CD4-positive, CD25-positive, alpha-beta regulatory T cell (primary cell): ENCODE data around the gene CA7. TPM values are rescaled to one million over a fixed set of nuclear protein-coding genes. Genes with fewer than 3 reads are reported as not detected.

Experiments
- ATAC-seq, 2 donors: fragments of 150-1000 bp; cut with Tn5 transposase; one replicate each; pipeline ENCODE4 v1.10.0; 2021; ENCODE audit warnings: low read depth in 2 of 2, moderate number of reproducible peaks in 2 of 2, moderate library complexity in 1 of 2
- DNase-seq, 3 donors: peaks; one replicate each; pipeline versions ENCODE4 v3.0.0 to v3.0.0-alpha.2; 2012 to 2022; ENCODE audit warnings: mixed read lengths in 1 of 3
- H3K27ac ChIP-seq: one replicate; pipeline ENCODE4 v1.7.0; 2013; ENCODE audit warnings: mild to moderate bottlenecking, low read length; ENCODE audit not compliant: insufficient read depth, poor library complexity, severe bottlenecking
- H3K27me3 ChIP-seq: one replicate; pipeline ENCODE4 v1.7.0; 2013; ENCODE audit warnings: low read length; ENCODE audit not compliant: control insufficient read depth, insufficient read depth
- H3K36me3 ChIP-seq: one replicate; pipeline ENCODE4 v1.7.0; 2013; ENCODE audit warnings: mild to moderate bottlenecking, low read length, moderate library complexity; ENCODE audit not compliant: control insufficient read depth, insufficient read depth
- H3K4me1 ChIP-seq: 2 replicates; pipeline ENCODE4 v1.7.0; 2013; ENCODE audit warnings: mild to moderate bottlenecking, low read length; ENCODE audit not compliant: insufficient read depth, control insufficient read depth, poor library complexity, severe bottlenecking
- H3K4me3 ChIP-seq: one replicate; pipeline ENCODE4 v1.7.0; 2013; ENCODE audit warnings: low read depth, mild to moderate bottlenecking, low read length, moderate library complexity
- H3K9me3 ChIP-seq, 2 experiments: 1 replicate in 1 of 2; 2 replicates in 1 of 2; pipeline ENCODE4 v1.7.0; 2013; ENCODE audit warnings: low read length in 2 of 2, mild to moderate bottlenecking in 1 of 2, moderate library complexity in 1 of 2; ENCODE audit not compliant: control insufficient read depth in 2 of 2
- H3K27ac Mint-ChIP-seq, 3 donors: one replicate each; pipeline ENCODE4 v1.8.0; 2020 to 2022; ENCODE audit warnings: mild to moderate bottlenecking in 3 of 3, mixed read lengths in 3 of 3, moderate library complexity in 2 of 3
- H3K27me3 Mint-ChIP-seq: one replicate; pipeline ENCODE4 v1.8.0; 2022; ENCODE audit warnings: mild to moderate bottlenecking, mixed read lengths
- H3K36me3 Mint-ChIP-seq: one replicate; pipeline ENCODE4 v1.8.0; 2020; ENCODE audit warnings: mixed read lengths
- H3K4me1 Mint-ChIP-seq, 4 donors: one replicate each; pipeline ENCODE4 v1.8.0; 2020 to 2022; ENCODE audit warnings: mixed read lengths in 4 of 4, mild to moderate bottlenecking in 1 of 4
- H3K4me3 Mint-ChIP-seq, 4 donors: one replicate each; pipeline ENCODE4 v1.8.0; 2020 to 2022; ENCODE audit warnings: mild to moderate bottlenecking in 4 of 4, mixed read lengths in 4 of 4, moderate library complexity in 3 of 4
- H3K9me3 Mint-ChIP-seq, 7 donors: one replicate each; pipeline ENCODE4 v1.8.0; 2020 to 2022; ENCODE audit warnings: mixed read lengths in 7 of 7, mild to moderate bottlenecking in 3 of 7, moderate library complexity in 2 of 7
- polyA plus RNA-seq, 4 donors: library from polyadenylated mRNA; unstranded; fragments of 300-500 nt; fragmentation: Illumina TruSeq; gene quantifications; one replicate each; pipeline ENCODE4 v1.2.3, GENCODE V29; 2021
- total RNA-seq: library from RNA; stranded (reverse); gene quantifications from one replicate; pipeline ENCODE4 v1.2.3, GENCODE V29; 2022

CA7 gene
- total and polyA plus RNA-seq, 5 donors from 2014 or later = not detected

GRCh38 chr16:66874079-66874775, 30.0 kb downstream of the CA7 start:
- Histone ChIP-seq H3K4me1 (peaks cover 9% of the 10 kb centered on the region), H3K4me3 (no peak overlapping the region), H3K27ac (no peak overlapping the region), H3K36me3 (no peaks in the 10 kb centered on the region), H3K9me3 (no peaks in the 10 kb centered on the region), H3K27me3 (no peaks in the 10 kb centered on the region)
- H3K4me3 Mint-ChIP-seq = peak overlapping the region; percentile 50 to 85 (median 58)
- H3K27ac Mint-ChIP-seq = peak overlapping the region; percentile 73 to 89 (median 77)
- DNase-seq (no peak), ATAC-seq (no peak)
- no peaks in the 10 kb centered on the region for H3K27me3 Mint-ChIP-seq
- H3K4me1 Mint-ChIP-seq = peaks cover 7 to 24% (median 15%) of the 10 kb centered on the region in 4 donors
- no peaks in the 10 kb centered on the region for H3K36me3 Mint-ChIP-seq
- H3K9me3 Mint-ChIP-seq = peaks cover 0 to 2% (median 0%) of the 10 kb centered on the region in 7 donors

- Mint-ChIP-seq H3K9me3 (peaks cover 0 to 2% (median 0%) of the 10 kb centered on the region in 7 donors), H3K27me3 (no peaks in the 10 kb centered on the region), H3K4me1 (peaks cover 13 to 40% (median 26%) of the 10 kb centered on the region in 4 donors), H3K4me3 (peak overlapping the region in 3 of 4 donors; percentile 73 to 90 (median 75)), H3K27ac (peak overlapping the region in 1 of 3 donors; percentile 21), H3K36me3 (no peaks in the 10 kb centered on the region)
- peak in 1 of 3 donors; percentile 42 for DNase-seq
- Histone ChIP-seq H3K27me3 (no peaks in the 10 kb centered on the region), H3K4me3 (no peak overlapping the region), H3K9me3 (no peaks in the 10 kb centered on the region), H3K27ac (no peak overlapping the region), H3K4me1 (peaks cover 24% of the 10 kb centered on the region), H3K36me3 (no peaks in the 10 kb centered on the region)
- ATAC-seq = no peak
Measured at GRCh38 chr16:66878067-66878466, 33.9 kb downstream of the CA7 start.

- Mint-ChIP-seq H3K9me3 (peaks cover 0 to 2% (median 0%) of the 10 kb centered on the region in 7 donors), H3K36me3 (peaks cover 7% of the 10 kb centered on the region), H3K27me3 (no peaks in the 10 kb centered on the region), H3K4me3 (peak within 1 kb of the TSS; percentile 90 to 100 (median 99)), H3K4me1 (peaks cover 10 to 33% (median 22%) of the 10 kb centered on the region in 4 donors), H3K27ac (peak within 1 kb of the TSS; percentile 95 to 98 (median 96))
- Histone ChIP-seq H3K27me3 (no peaks in the 10 kb centered on the region), H3K4me1 (peaks cover 22% of the 10 kb centered on the region), H3K27ac (peak within 1 kb of the TSS; percentile 47), H3K36me3 (peaks cover 12% of the 10 kb centered on the region), H3K9me3 (no peaks in the 10 kb centered on the region), H3K4me3 (peak within 1 kb of the TSS; percentile 58)
- ATAC-seq (peak; percentile 96 to 97), DNase-seq (peak; percentile 87 to 95 (median 91))
Measured at GRCh38 chr16:66880288-66881013, 36.2 kb downstream of the CA7 start, which contains the start of gene PDP2. Gene PDP2, plus strand, starts transcription at chr16:66880515. Its CDS starts 3,770 bp downstream, at chr16:66884285.

- peaks cover 12% of the 10 kb centered on the region for H3K36me3 Mint-ChIP-seq
- DNase-seq = no peak
- peak overlapping the region; percentile 55 for H3K4me3 ChIP-seq
Measured at GRCh38 chr16:66881014-66881417, 36.8 kb downstream of the CA7 start.

GRCh38 chr16:66881560-66881959, 37.3 kb downstream of the CA7 start:
- Histone ChIP-seq H3K4me1 (peaks cover 22% of the 10 kb centered on the region), H3K9me3 (no peaks in the 10 kb centered on the region), H3K36me3 (peaks cover 17% of the 10 kb centered on the region), H3K4me3 (peak overlapping the region; percentile 38), H3K27ac (no peak overlapping the region), H3K27me3 (no peaks in the 10 kb centered on the region)
- DNase-seq = no peak
- Mint-ChIP-seq H3K27me3 (no peaks in the 10 kb centered on the region), H3K4me1 (peaks cover 10 to 40% (median 25%) of the 10 kb centered on the region in 4 donors), H3K9me3 (no peaks in the 10 kb centered on the region), H3K36me3 (peaks cover 13% of the 10 kb centered on the region), H3K27ac (peak overlapping the region in 1 of 3 donors; percentile 47), H3K4me3 (peak overlapping the region; percentile 78 to 99 (median 90))
- no peak for ATAC-seq

More at GRCh38 chr16:66881014-66881417, 36.8 kb downstream of the CA7 start:
- ATAC-seq = peak in 1 of 2 donors; percentile 6
- H3K27me3 Mint-ChIP-seq = no peaks in the 10 kb centered on the region
- peak overlapping the region; percentile 68 to 99 (median 94) for H3K4me3 Mint-ChIP-seq
- Histone ChIP-seq H3K36me3 (peaks cover 15% of the 10 kb centered on the region), H3K27me3 (no peaks in the 10 kb centered on the region), H3K9me3 (no peaks in the 10 kb centered on the region), H3K27ac (no peak overlapping the region), H3K4me1 (peaks cover 22% of the 10 kb centered on the region)
- peaks cover 0 to 2% (median 0%) of the 10 kb centered on the region in 7 donors for H3K9me3 Mint-ChIP-seq
- H3K4me1 Mint-ChIP-seq = peaks cover 10 to 38% (median 25%) of the 10 kb centered on the region in 4 donors
- H3K27ac Mint-ChIP-seq = peak overlapping the region in 1 of 3 donors; percentile 47

- peaks cover 20% of the 10 kb centered on the region for H3K36me3 ChIP-seq
- DNase-seq (no peak), ATAC-seq (no peak)
- H3K4me3 Mint-ChIP-seq = peak overlapping the region; percentile 20 to 90 (median 84)
- peak overlapping the region in 1 of 3 donors; percentile 47 for H3K27ac Mint-ChIP-seq
- peaks cover 18% of the 10 kb centered on the region for H3K36me3 Mint-ChIP-seq
- no peaks in the 10 kb centered on the region for H3K27me3 Mint-ChIP-seq
- peaks cover 10 to 45% (median 28%) of the 10 kb centered on the region in 4 donors for H3K4me1 Mint-ChIP-seq
- peak overlapping the region; percentile 38 for H3K4me3 ChIP-seq
- peaks cover 22% of the 10 kb centered on the region for H3K4me1 ChIP-seq
- H3K27me3 ChIP-seq = no peaks in the 10 kb centered on the region
- H3K9me3 ChIP-seq = no peaks in the 10 kb centered on the region
- H3K27ac ChIP-seq = no peak overlapping the region
- H3K9me3 Mint-ChIP-seq = no peaks in the 10 kb centered on the region
Measured at GRCh38 chr16:66881964-66882508, 37.8 kb downstream of the CA7 start.

- no peak for ATAC-seq
Measured at GRCh38 chr16:66882702-66883101, 38.5 kb downstream of the CA7 start.

More at GRCh38 chr16:66882702-66883101, 38.5 kb downstream of the CA7 start:
- Mint-ChIP-seq H3K27me3 (no peaks in the 10 kb centered on the region), H3K9me3 (no peaks in the 10 kb centered on the region), H3K36me3 (peaks cover 19% of the 10 kb centered on the region), H3K4me3 (peak overlapping the region in 2 of 4 donors; percentile 51 to 90), H3K4me1 (peaks cover 13 to 44% (median 30%) of the 10 kb centered on the region in 4 donors), H3K27ac (no peak overlapping the region)
- H3K27me3 ChIP-seq = no peaks in the 10 kb centered on the region
- H3K9me3 ChIP-seq = no peaks in the 10 kb centered on the region
- H3K4me1 ChIP-seq = peaks cover 22% of the 10 kb centered on the region
- peaks cover 20% of the 10 kb centered on the region for H3K36me3 ChIP-seq
- no peak overlapping the region for H3K27ac ChIP-seq
- DNase-seq = no peak
- H3K4me3 ChIP-seq = no peak overlapping the region
